ENCODE data around the gene NOL12.
"Not testable (repeated sequence)": the region's sequence is repeated elsewhere in the genome, so short reads cannot be mapped to it uniquely, and the experiment has no call there.

The NOL12 gene

GRCh38 chr22:37713761-37714160 is 27.6 kb downstream of the NOL12 start:
- DNase-seq (ENCODE audit: low read depth in 2 of 2) = no peak

- DNase-seq (ENCODE audit: low read depth in 2 of 2) = no peak
Observed at GRCh38 chr22:37714634-37715033, 28.5 kb downstream of the NOL12 start.

GRCh38 chr22:37715760-37716159 is 29.6 kb downstream of the NOL12 start:
- no peak for DNase-seq (ENCODE audit: low read depth in 2 of 2)

- DNase-seq (ENCODE audit: low read depth in 2 of 2) = no peak
Observed at GRCh38 chr22:37716708-37717107, 30.6 kb downstream of the NOL12 start.

GRCh38 chr22:37717235-37717634 is 31.1 kb downstream of the NOL12 start:
- not testable (repeated sequence) for DNase-seq (ENCODE audit: low read depth in 2 of 2)

- DNase-seq (ENCODE audit: low read depth in 2 of 2) = not testable (repeated sequence)
Observed at GRCh38 chr22:37717746-37718305, 31.7 kb downstream of the NOL12 start.

GRCh38 chr22:37725551-37726240 is 39.6 kb downstream of the NOL12 start:
- DNase-seq (ENCODE audit: low read depth in 2 of 2) = no peak

- no peak for DNase-seq (ENCODE audit: low read depth in 2 of 2)
Observed at GRCh38 chr22:37726241-37726887, 40.2 kb downstream of the NOL12 start.

- DNase-seq (ENCODE audit: low read depth in 2 of 2) = no peak
Observed at GRCh38 chr22:37728620-37729019, 42.5 kb downstream of the NOL12 start.

- DNase-seq (ENCODE audit: low read depth in 2 of 2) = no peak
Observed at GRCh38 chr22:37731804-37732471, 45.8 kb downstream of the NOL12 start.

GRCh38 chr22:37732699-37733607 is 46.8 kb downstream of the NOL12 start:
- no peak for DNase-seq (ENCODE audit: low read depth in 2 of 2)

GRCh38 chr22:37733625-37734401 is 47.7 kb downstream of the NOL12 start:
- DNase-seq (ENCODE audit: low read depth in 2 of 2) = no peak

- DNase-seq (ENCODE audit: low read depth in 2 of 2) = no peak
Observed at GRCh38 chr22:37734402-37734700, 48.2 kb downstream of the NOL12 start.

GRCh38 chr22:37734964-37735451 is 48.9 kb downstream of the NOL12 start:
- no peak for DNase-seq (ENCODE audit: low read depth in 2 of 2)

GRCh38 chr22:37739035-37739434 is 52.9 kb downstream of the NOL12 start:
- DNase-seq (ENCODE audit: low read depth in 2 of 2) = no peak

GRCh38 chr22:37739611-37740049 is 53.5 kb downstream of the NOL12 start:
- no peak for DNase-seq (ENCODE audit: low read depth in 2 of 2)

GRCh38 chr22:37740455-37741311 is 54.5 kb downstream of the NOL12 start:
- DNase-seq (ENCODE audit: low read depth in 2 of 2) = no peak

- DNase-seq (ENCODE audit: low read depth in 2 of 2) = no peak
Observed at GRCh38 chr22:37741312-37741795, 55.2 kb downstream of the NOL12 start.

- DNase-seq (ENCODE audit: low read depth in 2 of 2) = no peak
Observed at GRCh38 chr22:37742376-37743171, 56.4 kb downstream of the NOL12 start.
